Kidney capillary endothelial cell (primary cell): Measurements from ENCODE around the gene GLP1R.

Experiments
- DNase-seq: peaks from one replicate; pipeline ENCODE4 v3.0.0-alpha.2; 2018; ENCODE audit warnings: low spot score

The GLP1R gene

DNA sequence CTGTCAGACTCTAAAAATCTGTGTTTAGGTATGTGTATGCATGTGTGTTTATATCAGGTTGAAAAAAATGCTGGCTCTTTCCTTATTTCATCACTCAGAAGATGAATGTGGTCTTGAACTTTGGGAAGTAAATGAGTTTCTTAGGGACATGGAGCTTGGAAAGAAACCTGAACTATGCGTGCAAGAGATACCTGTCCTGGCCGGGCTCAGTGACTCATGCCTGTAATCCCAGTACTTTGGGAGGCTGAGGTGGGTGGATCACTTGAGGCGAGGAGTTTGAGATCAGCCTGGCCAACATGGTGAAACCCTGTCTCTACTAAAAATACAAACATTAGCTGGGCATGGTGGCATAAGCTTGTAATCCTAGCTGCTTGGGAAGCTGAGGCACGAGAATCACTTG is 4.4 kb upstream of the GLP1R start:
- no peak for DNase-seq

DNA sequence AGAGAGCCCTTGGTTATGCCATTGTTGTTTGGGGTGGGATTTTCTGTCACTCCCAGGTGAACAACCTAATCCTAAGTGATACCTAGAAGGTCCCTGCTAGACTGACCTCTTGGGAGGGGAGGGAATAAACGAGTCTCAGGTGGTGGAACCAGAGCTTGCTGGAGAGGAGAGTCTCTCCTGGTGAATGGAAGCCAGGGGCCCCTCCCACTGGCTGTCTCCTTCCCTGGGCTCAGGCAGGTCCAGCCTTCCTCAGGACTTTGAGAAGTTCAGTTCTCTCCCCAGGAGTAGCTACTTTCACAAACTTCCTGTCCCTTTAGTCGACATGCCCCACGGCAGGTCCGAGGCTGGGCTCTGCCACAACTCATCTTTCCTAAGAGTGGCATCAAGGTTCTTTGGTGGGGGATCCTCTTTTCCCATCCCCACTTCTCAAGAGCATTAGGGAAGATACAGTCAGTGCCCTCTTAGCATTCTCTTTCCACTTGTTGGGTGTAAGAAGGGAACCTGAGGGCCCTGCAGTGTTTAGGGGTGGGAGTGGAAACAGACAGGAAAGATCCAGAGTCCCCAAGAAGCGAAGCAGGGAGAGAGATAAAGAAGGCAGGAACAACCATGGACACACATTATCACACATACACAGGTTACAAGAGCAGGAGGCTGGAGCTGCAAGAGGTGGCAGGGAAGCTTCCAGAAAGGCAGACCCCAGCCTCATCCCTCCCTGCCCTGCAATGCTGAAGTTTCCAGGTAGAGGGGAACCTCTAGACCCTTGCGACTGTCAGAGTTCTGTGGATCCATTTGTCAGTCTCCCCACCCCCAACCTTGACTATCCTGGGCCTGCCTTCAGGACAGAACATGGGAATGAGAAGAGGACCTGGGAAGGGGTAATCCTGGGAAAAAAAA is 900 bp upstream of the GLP1R start:
- DNase-seq: no peak

DNA sequence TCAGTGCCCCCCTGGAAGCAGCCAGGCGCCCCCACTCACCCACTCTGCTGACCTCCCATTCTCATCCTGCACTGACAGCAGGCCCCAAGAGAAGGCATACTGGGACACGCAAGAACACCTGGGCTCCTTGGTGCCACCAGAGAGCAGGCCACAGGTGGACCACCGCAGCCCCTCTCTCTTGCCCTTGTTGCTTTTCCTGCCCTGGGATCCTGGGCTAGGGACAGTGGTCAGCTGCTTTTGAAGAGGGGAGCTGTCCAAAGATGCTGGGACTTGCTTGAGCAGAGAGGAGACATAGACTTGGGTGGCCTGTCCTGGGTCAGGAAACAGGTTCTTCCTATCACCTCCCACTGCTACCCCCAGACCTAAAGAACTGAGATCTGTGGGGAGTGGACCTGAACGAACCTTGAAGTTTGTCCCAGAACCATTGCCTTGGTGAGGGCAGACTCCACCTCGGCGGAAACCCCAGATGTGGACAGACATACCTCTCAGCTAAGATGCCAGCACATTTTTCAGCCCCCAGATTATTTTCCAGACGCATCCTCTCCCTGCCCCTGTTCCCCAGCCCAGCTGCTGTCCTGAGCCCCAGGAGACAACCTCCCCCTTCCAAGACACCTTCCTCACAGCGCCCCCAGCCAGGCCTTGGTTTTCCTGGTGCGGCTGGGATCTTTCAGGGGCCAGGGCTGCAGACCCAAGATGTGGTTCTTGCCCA is 1.1 kb downstream of the GLP1R start:
- no peak for DNase-seq

DNA sequence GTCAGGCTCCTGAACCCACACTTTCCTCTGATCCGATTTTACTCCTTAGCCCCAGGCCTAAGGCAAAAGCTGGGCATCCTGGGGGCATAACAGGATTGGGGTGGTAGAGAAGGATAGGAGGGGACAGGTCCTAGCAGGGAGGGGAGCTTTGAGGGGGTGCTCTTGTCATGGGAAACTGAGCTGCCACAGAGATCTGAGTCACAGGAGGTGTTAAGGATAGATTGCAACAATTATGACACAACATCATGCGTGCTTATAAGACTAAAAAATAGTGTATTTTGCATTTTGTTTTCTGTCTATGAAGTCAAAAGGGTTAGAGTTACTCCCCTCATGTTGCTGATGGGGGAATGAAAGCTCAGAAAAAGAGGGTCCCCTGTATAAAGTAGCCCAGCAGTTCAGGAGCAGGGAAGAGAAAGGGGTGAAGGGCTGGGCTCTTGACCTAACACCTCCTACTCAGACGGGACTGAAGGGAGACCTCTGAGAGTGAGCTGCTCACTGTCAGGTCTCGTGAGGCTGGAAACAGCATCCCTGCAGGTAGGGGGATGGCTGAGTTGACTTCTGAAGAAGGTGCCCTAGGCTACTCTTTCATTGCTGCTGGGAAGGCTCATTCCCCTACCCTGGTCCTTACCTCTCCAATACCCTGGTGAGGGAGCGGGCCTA is 2.0 kb downstream of the GLP1R start:
- DNase-seq: no peak

DNA sequence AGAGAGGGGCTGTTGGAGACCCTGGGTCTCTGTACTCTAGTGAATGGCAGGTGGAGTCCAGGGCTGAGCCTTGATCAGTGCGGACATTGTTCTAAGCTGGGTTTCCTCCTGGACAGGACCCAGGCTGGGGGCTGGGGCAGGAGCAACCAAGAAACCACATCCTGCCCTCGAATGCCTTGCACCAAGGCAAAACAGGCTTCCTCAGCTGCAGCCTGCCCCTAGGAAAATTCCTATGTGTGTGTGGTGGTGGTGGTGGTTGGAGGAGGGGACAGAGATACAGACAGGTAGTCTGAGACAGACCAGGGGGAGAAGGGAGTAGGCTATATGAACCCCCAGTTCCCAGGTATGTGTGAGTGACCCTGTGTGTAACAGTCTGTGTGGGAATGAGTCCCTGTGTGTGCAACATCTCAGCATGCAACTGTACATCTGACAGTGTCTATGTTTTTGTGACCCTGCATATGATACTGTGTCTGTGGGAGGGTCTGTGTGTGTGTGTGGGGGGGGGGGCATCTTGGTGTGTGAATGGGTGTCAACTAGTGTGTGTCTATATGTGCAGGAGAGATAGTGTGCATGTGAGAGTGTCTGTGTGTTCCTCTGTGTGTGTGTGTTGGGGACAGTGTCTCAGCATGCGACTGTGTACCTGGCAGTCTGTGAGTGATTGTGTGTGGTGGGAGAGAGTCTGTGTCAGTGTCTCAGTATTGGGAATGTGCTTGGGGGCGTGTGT is 3.0 kb downstream of the GLP1R start:
- DNase-seq: no peak

DNA sequence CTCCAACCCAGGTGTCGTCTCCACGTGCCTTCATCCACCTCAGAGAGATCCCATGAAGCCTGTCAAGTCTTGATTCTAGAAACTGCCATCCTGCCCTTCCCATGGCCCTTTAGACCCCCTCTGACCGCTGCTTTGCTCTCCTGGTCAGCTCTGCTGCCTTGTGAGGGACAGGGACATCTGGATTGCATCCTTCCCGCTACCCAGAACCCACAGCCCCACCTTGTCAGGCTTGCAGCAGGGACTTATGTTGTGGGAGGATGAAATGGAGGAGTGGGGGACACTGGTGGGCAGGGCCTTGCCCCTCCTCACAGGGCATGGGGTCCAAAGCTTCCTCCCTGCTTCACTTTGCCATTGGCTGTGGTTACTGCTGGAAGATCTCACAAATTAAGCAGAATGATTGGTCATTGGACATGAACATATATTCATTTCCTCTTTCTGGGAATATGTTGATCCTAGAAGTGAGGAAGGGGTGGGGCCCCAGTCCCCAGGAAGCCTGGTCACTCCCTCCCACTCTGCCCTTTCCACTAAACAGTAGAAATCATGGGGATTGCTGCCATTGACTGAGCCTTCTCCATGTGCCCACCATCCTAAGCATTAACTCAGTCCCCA is 4.5 kb downstream of the GLP1R start:
- DNase-seq: no peak

DNA sequence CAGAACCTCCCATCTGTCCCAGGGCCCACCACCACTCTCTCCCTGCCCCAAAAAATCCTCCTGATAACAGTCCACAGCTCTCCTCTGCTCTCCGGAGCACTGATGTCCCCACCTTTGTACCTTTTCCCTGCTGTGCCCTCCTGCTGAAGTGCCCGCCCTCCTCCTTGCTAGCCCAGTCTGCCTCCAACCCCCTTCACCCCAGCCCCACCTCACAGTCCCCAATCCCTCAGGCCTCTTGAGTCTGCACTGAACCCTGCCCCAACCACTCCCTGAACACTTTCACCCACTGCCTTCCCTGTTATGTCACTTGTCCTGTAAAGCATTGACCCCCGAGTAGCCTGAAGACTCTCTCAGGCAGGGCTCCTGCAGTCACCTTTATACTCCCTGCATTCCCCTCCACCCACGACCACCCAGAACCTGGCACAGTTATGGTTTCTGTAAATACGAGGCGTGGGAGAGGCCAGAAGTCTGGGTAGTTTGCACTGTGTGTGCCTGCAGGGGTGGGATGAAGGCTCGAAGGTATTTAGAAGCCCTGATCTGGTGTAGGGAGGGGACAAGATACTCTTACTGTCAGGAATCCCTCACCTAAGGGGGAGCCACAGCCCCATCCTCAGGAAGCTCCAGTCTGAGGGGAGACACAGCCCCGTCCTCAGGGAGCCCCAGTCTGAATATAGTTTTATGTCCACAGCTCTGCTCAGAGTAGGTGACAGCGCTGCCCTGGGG is 5.4 kb downstream of the GLP1R start:
- DNase-seq: no peak

DNA sequence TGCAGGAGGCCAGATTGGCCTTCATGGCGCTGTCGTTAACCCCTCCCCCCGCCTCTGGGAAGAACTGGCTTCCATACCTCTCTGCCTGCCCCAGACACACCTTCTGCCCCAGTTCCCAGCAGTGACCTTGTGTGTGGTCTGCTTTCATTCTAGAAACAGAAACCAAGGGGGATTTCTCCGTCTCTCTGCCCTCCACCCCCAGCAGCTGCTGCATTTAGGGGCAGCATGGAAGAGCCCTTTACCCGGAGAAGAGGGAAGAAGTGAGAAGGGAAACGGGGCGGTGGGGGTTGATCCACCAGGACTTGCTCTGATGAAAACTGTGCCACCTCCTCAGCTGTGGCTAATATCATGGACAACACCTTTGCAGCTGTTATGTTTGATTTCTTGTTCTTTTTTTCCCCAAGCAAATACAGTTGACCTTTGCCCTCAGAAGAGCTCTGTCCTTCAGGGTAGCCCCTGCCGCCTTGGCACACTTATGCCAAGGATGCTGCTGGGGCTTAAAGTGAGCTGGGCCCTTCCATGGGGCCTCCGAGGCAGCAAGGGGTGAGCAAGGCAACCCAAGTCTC is 6.1 kb downstream of the GLP1R start:
- DNase-seq: no peak

DNA sequence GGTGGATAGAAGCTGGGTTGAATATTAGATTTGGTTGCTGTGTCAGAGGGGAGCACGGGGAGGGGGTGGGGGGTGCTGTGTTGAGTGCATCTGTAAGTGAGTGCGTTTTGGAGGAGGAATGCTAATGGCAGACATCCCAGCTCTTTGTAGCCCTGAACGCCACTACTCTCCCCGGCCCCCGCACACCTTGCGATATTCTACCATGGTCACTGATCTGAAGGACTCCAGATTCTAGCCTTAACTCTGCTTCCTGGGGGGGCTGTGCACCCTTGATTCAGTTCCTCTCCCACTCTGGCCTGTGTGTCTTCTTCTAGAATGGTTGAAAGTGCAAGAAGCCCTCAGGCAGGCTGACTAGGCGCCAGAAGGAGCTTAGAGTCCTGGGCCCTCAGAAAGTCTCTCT is 7.1 kb downstream of the GLP1R start:
- no peak for DNase-seq

DNA sequence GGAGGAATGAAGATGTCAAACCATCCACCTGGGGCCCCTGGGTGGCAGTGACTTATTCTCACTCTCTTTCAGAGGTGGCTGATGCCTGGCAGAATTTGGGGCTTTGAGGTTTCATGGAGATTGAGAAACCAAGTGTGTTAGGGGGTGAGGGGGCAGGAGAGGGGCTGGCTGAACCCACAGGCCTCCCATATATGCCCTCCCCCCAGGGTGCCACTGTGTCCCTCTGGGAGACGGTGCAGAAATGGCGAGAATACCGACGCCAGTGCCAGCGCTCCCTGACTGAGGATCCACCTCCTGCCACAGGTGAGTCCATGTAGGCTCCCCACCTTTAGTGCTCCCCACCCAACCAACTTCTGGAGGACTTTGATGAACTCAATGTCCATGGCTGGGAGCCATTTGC is 7.6 kb downstream of the GLP1R start:
- no peak for DNase-seq

DNA sequence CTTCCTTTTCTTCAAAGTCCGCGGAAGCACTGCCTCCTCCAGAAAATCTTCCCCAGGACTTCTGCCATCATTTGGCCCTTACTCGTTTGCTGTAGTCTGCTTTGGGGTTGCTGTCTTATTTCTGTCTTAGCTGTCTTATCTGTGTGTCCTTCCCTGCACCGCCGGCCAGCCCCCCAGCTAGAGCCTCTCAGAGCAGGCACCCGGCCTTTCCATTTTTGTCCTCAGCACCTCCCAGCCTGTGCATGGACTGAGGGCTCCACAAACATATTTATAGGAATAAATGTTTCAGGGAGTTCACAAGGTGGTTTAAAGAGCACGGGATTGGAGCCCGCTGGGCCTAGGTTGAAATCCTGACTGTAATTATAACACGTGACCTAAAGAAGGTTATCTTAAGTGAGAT is 8.1 kb downstream of the GLP1R start:
- DNase-seq: no peak

DNA sequence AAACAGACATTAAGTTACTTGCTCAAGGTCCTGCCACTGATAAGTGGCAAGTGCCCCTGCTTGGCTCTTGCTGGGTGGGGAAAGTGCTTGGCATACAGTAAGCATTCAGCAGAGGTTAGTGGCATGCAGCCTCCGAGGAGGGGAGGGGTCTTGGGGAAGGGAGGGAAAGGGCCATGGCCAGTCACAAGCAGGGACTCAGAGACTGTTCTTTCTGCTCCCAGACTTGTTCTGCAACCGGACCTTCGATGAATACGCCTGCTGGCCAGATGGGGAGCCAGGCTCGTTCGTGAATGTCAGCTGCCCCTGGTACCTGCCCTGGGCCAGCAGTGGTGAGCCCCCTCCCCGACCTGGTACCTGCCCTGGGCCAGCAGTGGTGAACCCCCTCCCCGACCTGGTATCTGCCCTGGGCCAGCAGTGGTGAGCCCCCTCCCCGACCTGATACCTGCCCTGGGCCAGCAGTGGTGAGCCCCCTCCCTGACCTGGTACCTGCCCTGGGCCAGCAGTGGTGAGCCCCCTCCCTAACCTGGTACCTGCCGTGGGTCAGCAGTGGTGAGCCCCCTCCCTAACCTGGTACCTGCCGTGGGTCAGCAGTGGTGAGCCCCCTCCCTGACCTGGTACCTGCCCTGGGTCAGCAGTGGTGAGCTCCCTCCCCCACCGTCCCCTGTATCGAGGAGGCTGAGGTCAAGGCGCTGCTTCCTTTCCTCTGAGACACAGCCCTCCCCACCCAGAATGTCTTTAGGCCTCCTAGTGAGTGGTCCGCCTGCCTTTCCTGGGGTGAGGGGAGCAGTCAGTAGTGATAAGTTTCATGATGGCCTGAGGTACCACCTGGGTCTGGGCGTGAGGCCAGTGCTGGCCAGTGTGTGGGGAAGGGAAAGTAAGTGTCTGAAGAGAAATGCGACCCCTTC is 8.9 kb downstream of the GLP1R start:
- DNase-seq: no peak

DNA sequence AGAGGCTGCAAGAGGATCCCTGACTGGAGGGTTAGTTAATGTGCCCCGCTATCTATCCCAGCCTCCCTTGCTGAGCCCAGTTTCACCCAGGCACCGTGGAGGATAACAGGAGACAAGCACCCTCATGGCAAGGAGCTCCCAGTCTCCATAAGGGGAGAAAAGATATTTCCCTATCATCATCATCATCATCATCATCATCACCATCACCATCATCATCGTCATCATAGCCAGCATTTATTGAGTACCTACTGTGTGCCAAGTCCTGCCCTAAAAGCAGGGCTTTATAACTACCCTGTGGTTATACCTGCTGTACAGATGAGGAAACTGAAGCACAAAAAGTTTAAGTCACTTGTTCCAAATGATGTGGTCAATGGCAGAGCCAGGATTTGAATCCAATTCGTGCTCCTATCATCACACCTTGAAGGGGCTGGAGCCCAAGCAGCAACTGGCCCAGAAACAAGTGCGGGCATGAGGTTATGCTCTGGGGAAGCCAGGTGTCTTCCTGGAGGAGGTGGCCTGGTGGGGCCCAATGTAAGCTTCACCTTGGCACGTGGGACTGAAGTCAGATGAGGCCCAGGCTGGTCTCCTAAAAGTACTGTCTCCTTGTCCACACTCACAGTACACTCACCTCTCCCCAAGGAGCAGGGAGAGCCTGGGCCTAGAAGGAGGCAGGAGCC is 10.0 kb downstream of the GLP1R start:
- no peak for DNase-seq

DNA sequence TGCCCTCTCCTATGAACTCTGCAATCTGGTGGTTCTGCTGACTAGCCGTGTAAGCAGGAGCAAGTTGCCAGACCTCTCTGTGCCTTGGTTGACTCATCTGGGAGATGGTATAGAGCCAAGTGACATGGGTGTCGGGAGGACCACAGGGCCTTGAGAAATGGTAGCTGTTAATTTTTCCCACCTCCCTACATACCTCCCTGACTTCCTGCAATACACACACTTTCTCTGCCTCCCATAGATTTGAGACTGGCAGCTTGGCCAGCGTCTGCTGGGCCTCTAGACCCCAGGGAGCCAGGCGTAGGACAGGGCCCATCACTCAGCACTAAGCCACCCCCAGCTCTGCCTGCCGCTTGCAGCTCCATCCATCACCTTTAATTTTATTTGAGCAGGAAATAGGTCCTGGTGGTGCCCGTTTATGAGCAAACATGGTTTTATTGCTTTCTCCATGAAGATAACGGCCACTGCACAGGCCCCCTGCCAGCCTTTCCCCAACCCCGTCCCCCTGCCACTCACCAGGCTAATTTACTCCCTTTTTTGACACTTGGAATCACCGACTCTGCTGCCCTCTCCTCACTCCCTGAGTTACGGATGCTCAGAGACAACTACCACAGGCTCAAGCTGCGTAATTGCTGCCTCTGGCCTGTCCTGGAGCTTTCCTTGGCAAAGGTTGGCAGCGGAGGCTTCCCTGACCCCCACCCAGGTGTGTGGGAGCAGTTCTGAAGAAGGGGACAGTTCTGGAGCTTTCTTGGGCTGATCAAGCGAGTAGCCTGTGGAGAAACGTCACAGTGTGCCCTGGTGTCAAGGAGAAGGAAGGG is 11.1 kb downstream of the GLP1R start:
- no peak for DNase-seq

DNA sequence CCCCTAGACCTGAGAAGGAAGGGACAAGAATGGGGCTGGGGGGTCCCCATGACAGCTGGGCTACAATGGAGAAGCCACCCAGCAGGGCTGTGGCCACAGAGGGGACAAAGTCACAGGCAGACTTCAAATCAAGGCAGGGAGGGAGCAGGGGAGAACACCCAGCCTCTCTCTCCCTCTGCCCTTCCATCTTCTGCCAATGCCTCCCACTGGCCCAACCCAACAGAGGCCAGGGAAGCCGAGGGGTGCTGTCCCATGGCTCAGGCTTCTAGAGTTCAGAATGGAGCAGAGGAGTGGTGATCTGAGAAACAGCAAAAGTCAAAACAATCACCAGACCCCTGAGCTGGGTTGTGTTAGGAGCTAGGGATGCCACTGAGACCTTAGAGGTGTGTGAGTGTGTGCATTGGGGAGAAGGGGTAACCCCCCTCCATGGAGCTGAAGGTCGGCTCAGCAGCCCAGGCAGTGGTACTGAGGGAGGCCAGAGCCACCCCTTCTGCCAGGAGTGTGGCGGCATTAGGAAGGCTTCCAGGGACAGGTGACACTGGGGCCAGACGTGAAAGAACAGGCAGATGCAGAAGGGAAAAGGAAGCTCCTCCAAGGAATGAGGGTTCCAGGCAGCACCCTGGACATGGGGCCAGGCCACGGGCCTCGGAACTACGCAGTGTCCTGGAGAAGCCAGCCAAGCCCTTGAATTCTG is 12.0 kb downstream of the GLP1R start:
- DNase-seq: no peak

DNA sequence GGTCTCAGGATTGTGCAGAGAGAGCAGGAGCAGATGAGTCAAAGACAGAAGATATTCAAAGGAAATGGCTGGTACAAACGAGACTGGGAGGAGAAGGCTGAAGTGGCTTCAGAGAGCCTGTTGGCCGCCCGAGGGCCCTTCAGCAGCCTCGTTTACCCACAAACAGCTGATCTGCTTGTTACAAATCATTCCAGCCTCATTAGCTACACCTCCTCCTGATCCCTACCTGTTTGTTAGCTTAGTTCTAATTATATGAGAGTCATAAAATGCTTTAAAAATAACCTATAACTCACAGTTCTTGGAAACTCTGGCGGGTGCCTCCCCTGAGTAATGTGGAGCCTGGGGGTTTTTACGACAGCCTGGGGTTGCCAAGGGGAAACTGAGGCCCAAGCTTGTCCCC is 12.6 kb downstream of the GLP1R start:
- no peak for DNase-seq

DNA sequence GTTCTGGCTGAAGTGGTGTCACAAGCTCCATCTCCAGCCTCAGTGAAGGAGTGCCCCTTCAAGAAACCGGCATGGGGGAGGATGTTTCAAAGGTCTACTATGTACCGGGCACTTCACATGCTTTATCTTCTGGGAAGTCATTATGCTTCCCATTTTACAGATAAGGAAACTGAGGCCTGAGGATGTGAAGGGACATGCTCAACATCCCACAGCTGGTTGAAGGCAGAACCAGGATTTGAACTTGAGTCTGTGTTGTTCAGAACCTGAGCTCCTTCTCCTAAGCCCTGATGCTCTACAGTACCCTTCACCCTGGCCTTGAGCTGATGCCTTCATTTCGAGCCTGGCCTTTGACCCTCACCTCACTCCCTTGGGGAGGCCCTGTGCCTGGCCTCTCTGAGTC is 13.0 kb downstream of the GLP1R start:
- DNase-seq: no peak
